GM23338 (cell line): ENCODE results near the gene SH3GL3. TPM values are rescaled to one million over a fixed set of nuclear protein-coding genes. Genes with fewer than 3 reads are reported as not detected.

Experiments used
- ATAC-seq: fragments of 200-7000 bp; cut with Tn5 transposase; 3 replicates; pipeline ENCODE4 v1.9.1; 2020
- DNase-seq: peaks from one replicate; pipeline ENCODE4 v3.0.0-alpha.2; 2015; ENCODE audit warnings: low spot score
- H2AFZ ChIP-seq: fragments of 200-600 bp; sonication (generic); 2 replicates; pipeline ENCODE4 v1.8.0; 2016; ENCODE audit warnings: antibody characterized with exemption, mild to moderate bottlenecking, moderate library complexity
- H3F3A ChIP-seq: fragments of 200-600 bp; sonication (generic); replicated peaks from 2 replicates; pipeline ENCODE4 v1.8.0; 2017; ENCODE audit warnings: antibody characterized with exemption, mixed run types, low read depth
- H3K27ac ChIP-seq: fragments of 200-600 bp; sonication (generic); 2 replicates; pipeline ENCODE4 v1.6.1; 2016; ENCODE audit warnings: low read depth
- H3K27me3 ChIP-seq: fragments of 200-600 bp; sonication (generic); 2 replicates; pipeline ENCODE4 v1.8.0; 2016; ENCODE audit warnings: mild to moderate bottlenecking, mixed run types, moderate library complexity; ENCODE audit not compliant: insufficient read depth
- H3K36me3 ChIP-seq: fragments of 200-600 bp; sonication (generic); 2 replicates; pipeline ENCODE4 v1.8.0; 2016; ENCODE audit warnings: mild to moderate bottlenecking; ENCODE audit not compliant: insufficient read depth
- H3K4me1 ChIP-seq: fragments of 200-600 bp; sonication (generic); 2 replicates; pipeline ENCODE4 v1.8.0; 2016; ENCODE audit warnings: mild to moderate bottlenecking, moderate library complexity; ENCODE audit not compliant: insufficient read depth
- H3K4me2 ChIP-seq: fragments of 200-600 bp; sonication (generic); 2 replicates; pipeline ENCODE4 v1.7.1; 2017; ENCODE audit warnings: mixed run types
- H3K4me3 ChIP-seq: fragments of 200-600 bp; sonication (generic); 2 replicates; pipeline ENCODE4 v1.6.1; 2016; ENCODE audit warnings: mixed run types
- H3K79me2 ChIP-seq: fragments of 200-600 bp; sonication (generic); replicated peaks from 2 replicates; pipeline ENCODE4 v1.8.0; 2017; ENCODE audit warnings: mild to moderate bottlenecking; ENCODE audit not compliant: insufficient read depth
- H3K9me2 ChIP-seq: fragments of 200-600 bp; sonication (generic); 2 replicates; pipeline ENCODE4 v1.8.0; 2017; ENCODE audit not compliant: insufficient read depth
- H4K20me1 ChIP-seq: fragments of 200-600 bp; sonication (generic); replicated peaks from 2 replicates; pipeline ENCODE4 v1.8.0; 2017; ENCODE audit warnings: mild to moderate bottlenecking; ENCODE audit not compliant: insufficient read depth
- H3K27ac Mint-ChIP-seq: 2 replicates; pipeline ENCODE4 v1.8.0; 2020; ENCODE audit warnings: inconsistent platforms, mild to moderate bottlenecking, moderate library complexity, mixed read lengths
- H3K27me3 Mint-ChIP-seq: 3 replicates; pipeline ENCODE4 v1.8.0; 2022; ENCODE audit warnings: low read depth, mild to moderate bottlenecking, moderate library complexity, mixed read lengths, inconsistent platforms; ENCODE audit not compliant: insufficient read depth, poor library complexity
- H3K36me3 Mint-ChIP-seq: 3 replicates; pipeline ENCODE4 v1.8.0; 2021; ENCODE audit warnings: low read depth, mild to moderate bottlenecking, inconsistent platforms, moderate library complexity, mixed read lengths
- H3K4me1 Mint-ChIP-seq: 3 replicates; pipeline ENCODE4 v1.8.0; 2020; ENCODE audit warnings: mild to moderate bottlenecking, inconsistent platforms, mixed read lengths
- H3K4me3 Mint-ChIP-seq: 3 replicates; pipeline ENCODE4 v1.8.0; 2021; ENCODE audit warnings: moderate library complexity, mild to moderate bottlenecking, inconsistent platforms, mixed read lengths
- H3K9me3 Mint-ChIP-seq: 3 replicates; pipeline ENCODE4 v1.8.0; 2020; ENCODE audit warnings: moderate library complexity, mild to moderate bottlenecking, inconsistent platforms, mixed read lengths
- CREB1 ChIP-seq: fragments of 250-450 bp; sonication (Bioruptor Pico); IDR thresholded peaks from 2 replicates; pipeline ENCODE4 v1.5.0; 2020; ENCODE audit warnings: low read depth, mild to moderate bottlenecking, moderate library complexity
- CTCF ChIP-seq, 2 experiments: fragments of 200-600 bp in 1 of 2; sonication (generic) in 1 of 2; conservative IDR thresholded peaks; 2 replicates each; pipeline versions ENCODE4 v1.5.1 to v1.6.1; 2016 to 2017; ENCODE audit warnings: antibody characterized with exemption in 2 of 2, low read depth in 2 of 2, mild to moderate bottlenecking in 2 of 2, moderate library complexity in 1 of 2
- ETS1 ChIP-seq: IDR thresholded peaks from 2 replicates; pipeline ENCODE4 v1.6.1; 2016; ENCODE audit warnings: antibody characterized with exemption
- EZH2 ChIP-seq: fragments of 200-600 bp; sonication (generic); IDR thresholded peaks from one replicate; pipeline ENCODE4 v1.8.0; 2017; ENCODE audit warnings: antibody characterized with exemption, mild to moderate bottlenecking, low read depth; ENCODE audit not compliant: unreplicated experiment
- EZH2phosphoT487 ChIP-seq: fragments of 200-600 bp; sonication (generic); IDR thresholded peaks from one replicate; pipeline ENCODE4 v1.8.1; 2018; ENCODE audit warnings: antibody characterized with exemption; ENCODE audit not compliant: unreplicated experiment
- JUNB ChIP-seq: IDR thresholded peaks from one replicate; pipeline ENCODE4 v1.6.1; 2016; ENCODE audit warnings: antibody characterized with exemption; ENCODE audit not compliant: unreplicated experiment
- NANOG ChIP-seq: IDR thresholded peaks from 2 replicates; pipeline ENCODE4 v1.6.1; 2016; ENCODE audit warnings: antibody characterized with exemption, borderline replicate concordance
- POLR2AphosphoS5 ChIP-seq: IDR thresholded peaks from 2 replicates; pipeline ENCODE4 v1.6.1; 2016; ENCODE audit warnings: antibody characterized with exemption, low read depth
- REST ChIP-seq: IDR thresholded peaks from one replicate; pipeline ENCODE4 v1.6.1; 2018; ENCODE audit warnings: antibody characterized with exemption; ENCODE audit not compliant: unreplicated experiment
- STAT1 ChIP-seq: IDR thresholded peaks from one replicate; pipeline ENCODE4 v1.6.1; 2016; ENCODE audit warnings: antibody characterized with exemption; ENCODE audit not compliant: unreplicated experiment
- ZNF114 ChIP-seq: fragments of 250-450 bp; sonication (Bioruptor Pico); IDR thresholded peaks from 2 replicates; pipeline ENCODE4 v1.5.0; 2020; ENCODE audit warnings: mild to moderate bottlenecking, moderate library complexity
- ZNF331 ChIP-seq: fragments of 250-450 bp; sonication (Bioruptor Pico); IDR thresholded peaks from 2 replicates; pipeline ENCODE4 v1.5.0; 2020; ENCODE audit warnings: low read depth, mild to moderate bottlenecking, moderate library complexity
- ZNF462 ChIP-seq: fragments of 250-450 bp; sonication (Bioruptor Pico); IDR thresholded peaks from 2 replicates; pipeline ENCODE4 v1.5.0; 2020; ENCODE audit warnings: mild to moderate bottlenecking, moderate library complexity
- polyA plus RNA-seq: library from polyadenylated mRNA; unstranded; fragments of >200 nt; fragmentation: Nextera tagmentation; extraction: Ambion mirVana; gene quantifications from 2 replicates; pipeline ENCODE4 v1.2.1, GENCODE V29; 2016
- total RNA-seq: library from RNA; depleted of rRNA; stranded (reverse); fragments of >200 nt; shearing (Covaris generic); gene quantifications from 2 replicates; pipeline ENCODE4 v1.2.3, GENCODE V29; 2014

Gene SH3GL3
- total and polyA plus RNA-seq, 2 experiments from 2014 or later = 15.9 to 21.1 TPM

GRCh38 chr15:83598031-83598430 lies 150.9 kb downstream of the SH3GL3 start:
- Histone ChIP-seq H4K20me1 (no peaks in the 10 kb centered on the region), H3K27me3 (no peaks in the 10 kb centered on the region)
- no peak overlapping the region for H3K27ac Mint-ChIP-seq

More at GRCh38 chr15:83598031-83598430, 150.9 kb downstream of the SH3GL3 start:
- H3K36me3 Mint-ChIP-seq = peaks cover 31% of the 10 kb centered on the region; the same call in 2 of the 3 replicates
- H3K27me3 Mint-ChIP-seq = peaks cover 8% of the 10 kb centered on the region
- DNase-seq (no peak), ATAC-seq (no peak)
- H3K4me3 Mint-ChIP-seq = no peak overlapping the region
- H3F3A ChIP-seq = no peaks in the 10 kb centered on the region
- no peak overlapping the region for H3K4me3 ChIP-seq
- H3K9me3 Mint-ChIP-seq = peaks cover 17% of the 10 kb centered on the region
- no peak overlapping the region for H3K4me2 ChIP-seq
- peaks cover 3% of the 10 kb centered on the region; the same call in 1 of the 2 replicates for H3K36me3 ChIP-seq
- TF ChIP-seq ZNF331 (CRISPR knock-in tag) = no peak
- TF ChIP-seq EZH2 = no peak
- TF ChIP-seq POLR2AphosphoS5 = no peak
- TF ChIP-seq JUNB = no peak
- TF ChIP-seq CTCF (conservative IDR thresholded peaks at IDR 0.05; ENCODE audit: low read depth in 2 of 2) = no peak
- no peak for TF ChIP-seq CREB1 (CRISPR knock-in tag)
- TF ChIP-seq ZNF114 (CRISPR knock-in tag) = no peak
- no peak for TF ChIP-seq NANOG
- no peak for TF ChIP-seq EZH2phosphoT487
- no peak for TF ChIP-seq REST
- TF ChIP-seq STAT1 = no peak
- no peak for TF ChIP-seq ETS1
- TF ChIP-seq ZNF462 (CRISPR knock-in tag) = no peak
- H3K9me2 ChIP-seq = no peaks in the 10 kb centered on the region
- H3K79me2 ChIP-seq = no peaks in the 10 kb centered on the region
- no peak overlapping the region for H3K27ac ChIP-seq
- H3K4me1 Mint-ChIP-seq = no peaks in the 10 kb centered on the region
- H3K4me1 ChIP-seq = no peaks in the 10 kb centered on the region
- H2AFZ ChIP-seq = no peak overlapping the region
